Panc1 (cell line): ENCODE results near the gene TNIP1.

Experiments
- POLR2AphosphoS5 ChIP-seq: IDR thresholded peaks from 2 replicates; pipeline ENCODE4 v1.6.1; 2012; ENCODE audit warnings: mild to moderate bottlenecking, low read depth, low read length, moderate library complexity
- TCF7L2 ChIP-seq: IDR thresholded peaks from 2 replicates; pipeline ENCODE4 v1.6.1; 2011; ENCODE audit warnings: mild to moderate bottlenecking, low read depth, low read length, inconsistent platforms
- TF ChIP-seq, protein P1 (sequence below): fragments of 450-650 bp; IDR thresholded peaks from 2 replicates; pipeline ENCODE4 v1.5.1; 2017; ENCODE audit warnings: mild to moderate bottlenecking

DNA sequence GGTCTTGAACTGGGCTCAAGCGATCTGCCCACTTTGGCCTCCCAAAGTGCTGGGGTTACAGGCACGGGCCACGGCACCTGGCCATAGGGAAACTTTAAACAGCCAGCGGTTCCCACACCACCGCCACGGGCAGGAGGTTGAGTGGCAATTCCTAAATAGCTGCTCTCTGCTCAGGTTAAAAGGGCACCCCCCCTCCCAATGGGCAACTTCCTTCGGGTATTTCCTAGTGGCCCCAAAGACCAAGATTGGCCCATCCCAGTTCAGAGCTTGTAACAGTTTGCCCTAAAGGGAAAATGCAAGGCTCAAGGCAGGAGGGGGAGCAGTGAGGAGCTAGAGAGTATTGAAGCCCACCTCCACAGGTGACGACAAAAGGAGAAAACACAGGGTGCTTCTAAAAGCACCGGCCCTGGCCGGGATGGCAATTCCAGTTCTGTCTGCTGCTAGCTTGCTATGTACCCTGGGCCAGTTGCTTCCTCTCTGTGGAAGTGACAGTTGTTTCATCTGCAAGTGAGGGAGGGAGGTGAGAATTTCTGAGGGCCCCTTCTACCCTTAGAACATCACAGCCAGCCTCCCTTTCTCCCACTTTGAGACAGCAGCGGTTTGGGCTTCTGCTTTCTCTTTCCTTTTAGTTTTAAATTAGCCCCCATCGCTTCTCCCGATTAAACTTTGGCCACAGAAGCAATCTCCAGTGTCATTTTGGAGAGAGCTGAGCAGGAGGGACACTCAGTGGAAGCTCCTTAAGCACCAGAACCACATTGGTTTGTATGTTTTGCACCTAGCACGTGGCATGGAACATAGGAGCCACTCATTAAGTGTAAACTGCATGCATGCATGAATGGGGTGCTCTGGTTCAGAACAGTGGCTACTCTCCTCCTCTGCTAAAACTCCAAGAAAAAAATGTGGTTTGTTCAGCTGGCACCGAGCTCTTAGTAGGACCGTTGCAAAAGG lies 17.3 kb upstream of the TNIP1 start:
- TF ChIP-seq, protein P1, sequence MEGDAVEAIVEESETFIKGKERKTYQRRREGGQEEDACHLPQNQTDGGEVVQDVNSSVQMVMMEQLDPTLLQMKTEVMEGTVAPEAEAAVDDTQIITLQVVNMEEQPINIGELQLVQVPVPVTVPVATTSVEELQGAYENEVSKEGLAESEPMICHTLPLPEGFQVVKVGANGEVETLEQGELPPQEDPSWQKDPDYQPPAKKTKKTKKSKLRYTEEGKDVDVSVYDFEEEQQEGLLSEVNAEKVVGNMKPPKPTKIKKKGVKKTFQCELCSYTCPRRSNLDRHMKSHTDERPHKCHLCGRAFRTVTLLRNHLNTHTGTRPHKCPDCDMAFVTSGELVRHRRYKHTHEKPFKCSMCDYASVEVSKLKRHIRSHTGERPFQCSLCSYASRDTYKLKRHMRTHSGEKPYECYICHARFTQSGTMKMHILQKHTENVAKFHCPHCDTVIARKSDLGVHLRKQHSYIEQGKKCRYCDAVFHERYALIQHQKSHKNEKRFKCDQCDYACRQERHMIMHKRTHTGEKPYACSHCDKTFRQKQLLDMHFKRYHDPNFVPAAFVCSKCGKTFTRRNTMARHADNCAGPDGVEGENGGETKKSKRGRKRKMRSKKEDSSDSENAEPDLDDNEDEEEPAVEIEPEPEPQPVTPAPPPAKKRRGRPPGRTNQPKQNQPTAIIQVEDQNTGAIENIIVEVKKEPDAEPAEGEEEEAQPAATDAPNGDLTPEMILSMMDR, result no peak
- TF ChIP-seq POLR2AphosphoS5 (no peak), TCF7L2 (no peak)
